Mucosa of descending colon (tissue), 3 donors: ENCODE results near the gene KDM4D. TPM values are rescaled to one million over a fixed set of nuclear protein-coding genes. Genes with fewer than 3 reads are reported as not detected.

ENCODE experiments used
- ATAC-seq: fragments of 200-7000 bp; cut with Tn5 transposase; one replicate; pipeline ENCODE4 v1.9.1; 2020; ENCODE audit warnings: mild to moderate bottlenecking, moderate library complexity
- DNase-seq, 3 donors: peaks; one replicate each; pipeline ENCODE4 v3.0.0-alpha.2; 2020
- H3K36me3 ChIP-seq: fragments of 200-600 bp; one replicate; pipeline ENCODE4 v1.8.0; 2021; ENCODE audit warnings: low read depth, mild to moderate bottlenecking
- H3K4me1 ChIP-seq: fragments of 200-600 bp; one replicate; pipeline ENCODE4 v1.8.0; 2021; ENCODE audit warnings: low read depth, mild to moderate bottlenecking
- H3K4me3 ChIP-seq: fragments of 200-600 bp; one replicate; pipeline ENCODE4 v1.8.0; 2021; ENCODE audit warnings: mild to moderate bottlenecking
- H3K9me3 ChIP-seq: fragments of 200-600 bp; one replicate; pipeline ENCODE4 v1.8.0; 2021; ENCODE audit warnings: mild to moderate bottlenecking
- intact Hi-C, 2 donors: fragments of 100-400 bp; cut with DNase I in 1 of 2; cut with micrococcal nuclease in 1 of 2; formaldehyde crosslinking; loops; one replicate each; pipeline versions ENCODE4 v1.11.0 to v1.11.1; 2022; cut with DNase I, micrococcal nuclease
- total RNA-seq, 3 donors: library from RNA; stranded (reverse); fragmentation: NEBNext Ultra II Directional in 2 of 3; extraction: Animal tissue kit (Norgen Biotek cat#: 25700) in 2 of 3; gene quantifications; one replicate each; pipeline versions ENCODE4 v1.2.1 to v1.2.4, GENCODE V29; 2021 to 2023
- TF ChIP-seq, protein P1 (sequence below): fragments of 200-600 bp; IDR thresholded peaks from one replicate; pipeline ENCODE4 v1.8.0; 2022; ENCODE audit warnings: antibody characterized with exemption, mild to moderate bottlenecking
- donor health status: DM: no; HTN: no; CAD: no; lungs with moderate emphysema.
- donor health status: DM: no; HTN: no; CAD: no.
- donor health status: DM: no; HTN: yes; CAD: no.

Gene KDM4D
- total RNA-seq, 3 donors from 2014 or later = 0.17 to 0.46 (median 0.32) TPM

- DNase-seq = no peak
- Histone ChIP-seq H3K4me3 (no peak overlapping the region), H3K36me3 (no peaks in the 10 kb centered on the region), H3K9me3 (no peaks in the 10 kb centered on the region), H3K4me1 (no peaks in the 10 kb centered on the region)
- TF ChIP-seq, protein P1, sequence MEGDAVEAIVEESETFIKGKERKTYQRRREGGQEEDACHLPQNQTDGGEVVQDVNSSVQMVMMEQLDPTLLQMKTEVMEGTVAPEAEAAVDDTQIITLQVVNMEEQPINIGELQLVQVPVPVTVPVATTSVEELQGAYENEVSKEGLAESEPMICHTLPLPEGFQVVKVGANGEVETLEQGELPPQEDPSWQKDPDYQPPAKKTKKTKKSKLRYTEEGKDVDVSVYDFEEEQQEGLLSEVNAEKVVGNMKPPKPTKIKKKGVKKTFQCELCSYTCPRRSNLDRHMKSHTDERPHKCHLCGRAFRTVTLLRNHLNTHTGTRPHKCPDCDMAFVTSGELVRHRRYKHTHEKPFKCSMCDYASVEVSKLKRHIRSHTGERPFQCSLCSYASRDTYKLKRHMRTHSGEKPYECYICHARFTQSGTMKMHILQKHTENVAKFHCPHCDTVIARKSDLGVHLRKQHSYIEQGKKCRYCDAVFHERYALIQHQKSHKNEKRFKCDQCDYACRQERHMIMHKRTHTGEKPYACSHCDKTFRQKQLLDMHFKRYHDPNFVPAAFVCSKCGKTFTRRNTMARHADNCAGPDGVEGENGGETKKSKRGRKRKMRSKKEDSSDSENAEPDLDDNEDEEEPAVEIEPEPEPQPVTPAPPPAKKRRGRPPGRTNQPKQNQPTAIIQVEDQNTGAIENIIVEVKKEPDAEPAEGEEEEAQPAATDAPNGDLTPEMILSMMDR = no peak
- intact Hi-C loops = no loop called here
- ATAC-seq = no peak
Measured at GRCh38 chr11:94946812-94947211, 26.7 kb upstream of the KDM4D start.

DNA sequence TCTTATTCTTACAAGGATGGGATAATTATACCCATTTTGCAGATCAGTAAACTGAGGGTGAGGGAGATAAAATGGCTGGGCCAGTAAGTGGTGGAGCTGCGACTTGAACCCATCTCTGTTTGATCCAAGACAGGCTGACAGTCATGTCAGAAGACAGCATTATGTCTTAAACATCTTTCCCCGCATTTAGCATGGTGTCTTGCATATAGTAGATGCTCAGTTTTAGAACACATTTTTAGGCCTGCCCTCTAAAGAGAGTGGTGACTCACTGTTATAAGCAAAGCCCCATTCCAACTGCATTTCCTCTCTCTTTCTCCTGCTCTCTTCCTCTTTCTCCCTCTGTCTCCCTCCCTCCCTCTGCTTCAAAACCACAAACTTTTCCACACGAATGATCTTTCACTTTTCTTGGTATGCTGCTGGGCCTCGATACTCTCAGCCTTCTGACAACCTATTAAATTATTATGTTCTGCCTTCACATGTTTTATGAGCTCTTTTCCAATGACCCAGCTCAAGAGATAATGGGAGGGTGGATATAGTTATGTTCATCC lies 25.4 kb upstream of the KDM4D start:
- intact Hi-C loops = no loop called here
- ATAC-seq (no peak), DNase-seq (no peak)
- TF ChIP-seq, protein P1 = no peak
- Histone ChIP-seq H3K9me3 (no peaks in the 10 kb centered on the region), H3K4me1 (no peaks in the 10 kb centered on the region), H3K4me3 (no peak overlapping the region), H3K36me3 (no peaks in the 10 kb centered on the region)

- no peaks in the 10 kb centered on the region for H3K4me1 ChIP-seq
- DNase-seq (no peak), ATAC-seq (no peak)
- no peaks in the 10 kb centered on the region for H3K9me3 ChIP-seq
- H3K4me3 ChIP-seq = no peak overlapping the region
- TF ChIP-seq, protein P1 = no peak
- intact Hi-C loops = no loop called here
- no peaks in the 10 kb centered on the region for H3K36me3 ChIP-seq
Measured at GRCh38 chr11:94954753-94955152, 18.8 kb upstream of the KDM4D start.

DNA sequence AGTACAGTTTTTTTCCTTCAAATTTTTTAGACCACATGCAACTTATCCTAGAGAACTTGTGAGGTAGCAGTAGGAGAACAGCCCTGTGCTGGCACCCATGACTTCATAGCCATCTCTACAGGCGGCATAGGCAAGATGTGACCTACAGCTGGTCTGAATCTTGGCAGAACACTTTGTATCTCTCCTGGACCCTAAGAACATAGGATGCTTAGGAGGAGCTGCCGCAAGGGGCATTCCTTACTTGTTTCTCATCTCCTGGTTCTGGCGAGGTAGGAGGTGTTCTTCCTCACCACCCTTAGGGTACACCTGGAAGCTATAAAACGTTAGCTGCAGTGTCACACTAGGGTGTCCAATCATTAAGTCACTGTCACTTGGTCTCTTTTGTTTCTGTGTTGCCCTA lies 16.5 kb upstream of the KDM4D start:
- TF ChIP-seq, protein P1 = no peak
- intact Hi-C loops = no loop called here
- H3K9me3 ChIP-seq = no peaks in the 10 kb centered on the region

GRCh38 chr11:94958121-94958696 lies 15.3 kb upstream of the KDM4D start:
- Histone ChIP-seq H3K9me3 (no peaks in the 10 kb centered on the region), H3K4me3 (no peak overlapping the region), H3K4me1 (no peaks in the 10 kb centered on the region), H3K36me3 (peaks cover 6% of the 10 kb centered on the region)
- TF ChIP-seq, protein P1 = no peak
- no peak for ATAC-seq
- intact Hi-C loops = no loop called here
- DNase-seq = no peak

More for the DNA sequence above, 16.5 kb upstream of the KDM4D start:
- Histone ChIP-seq H3K36me3 (no peaks in the 10 kb centered on the region), H3K4me3 (no peak overlapping the region), H3K4me1 (no peaks in the 10 kb centered on the region)
- no peak for ATAC-seq
- DNase-seq = no peak
